GM08714 (cell line): ENCODE measurements around the gene TACR3.
"Not testable (repeated sequence)": the region's sequence is repeated elsewhere in the genome, so short reads cannot be mapped to it uniquely, and the experiment has no call there.

Experiments used
- H3K4me3 ChIP-seq: fragments of 200-500 bp; sonication (Bioruptor generic); 2 replicates; pipeline ENCODE4 v1.5.1; 2014; ENCODE audit warnings: mild to moderate bottlenecking, low read length, inconsistent platforms
- ZNF274 ChIP-seq: IDR thresholded peaks from 2 replicates; pipeline ENCODE4 v1.6.1; 2012; ENCODE audit warnings: mild to moderate bottlenecking, low read depth, low read length

The TACR3 gene

DNA sequence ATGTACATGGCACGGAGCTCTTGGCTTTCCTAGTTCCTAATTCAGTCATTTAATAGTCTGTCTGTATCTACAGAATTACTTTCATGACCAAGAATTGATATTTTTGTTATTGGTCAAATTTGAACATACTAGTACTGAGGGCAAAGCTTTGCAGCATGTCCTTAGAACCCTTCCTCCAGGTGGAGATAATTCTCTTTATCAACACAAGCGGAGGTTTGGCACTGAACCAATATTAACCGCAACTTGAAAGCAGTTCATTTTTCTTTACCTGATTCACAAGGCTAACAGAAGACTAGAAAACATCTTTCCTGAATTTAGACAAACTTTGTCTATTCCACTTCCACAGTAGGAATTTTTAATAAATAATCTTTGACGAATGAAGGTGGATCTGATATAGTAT, 73.8 kb downstream of the TACR3 start:
- H3K4me3 ChIP-seq, result no peak overlapping the region
- TF ChIP-seq ZNF274, result no peak

DNA sequence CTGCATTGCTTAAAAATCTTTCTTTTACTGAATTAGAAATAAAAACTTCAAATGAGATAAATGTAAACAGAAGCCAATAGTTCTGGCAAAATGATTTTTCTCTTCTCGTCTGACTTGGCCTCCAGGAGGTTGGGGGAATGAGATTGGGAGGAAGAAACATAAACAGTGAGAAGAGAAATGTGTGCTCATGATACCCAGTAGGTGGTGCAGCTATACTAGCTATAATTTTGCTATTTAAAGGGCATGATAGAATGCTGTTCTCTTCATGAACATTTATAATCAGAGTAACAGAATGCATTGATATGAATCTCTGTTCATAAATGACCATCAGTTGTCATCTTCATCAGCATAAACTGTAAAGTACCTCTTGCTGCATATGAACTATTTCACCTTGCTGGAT, 85.5 kb downstream of the TACR3 start:
- no peak for TF ChIP-seq ZNF274
- H3K4me3 ChIP-seq, result no peak overlapping the region

DNA sequence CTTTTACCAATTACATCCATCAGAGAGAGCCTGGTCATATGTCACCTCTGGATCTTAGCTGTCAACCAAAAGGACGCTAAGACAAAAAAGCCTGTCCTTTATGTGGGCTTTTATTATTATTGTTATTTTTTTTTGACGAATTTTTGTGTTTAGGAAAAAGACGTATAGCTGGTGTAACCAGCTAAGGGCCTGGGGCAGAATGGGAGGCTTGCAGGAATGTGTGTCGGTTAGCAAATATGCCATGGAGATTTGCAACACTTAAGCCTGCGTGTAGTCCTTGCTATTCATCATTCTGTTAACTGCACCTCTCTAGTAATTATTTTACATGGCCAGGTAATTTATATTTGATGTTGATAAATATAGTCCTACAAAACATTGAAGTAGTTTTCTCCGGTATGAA, 93.5 kb downstream of the TACR3 start:
- H3K4me3 ChIP-seq, result no peak overlapping the region
- no peak for TF ChIP-seq ZNF274

DNA sequence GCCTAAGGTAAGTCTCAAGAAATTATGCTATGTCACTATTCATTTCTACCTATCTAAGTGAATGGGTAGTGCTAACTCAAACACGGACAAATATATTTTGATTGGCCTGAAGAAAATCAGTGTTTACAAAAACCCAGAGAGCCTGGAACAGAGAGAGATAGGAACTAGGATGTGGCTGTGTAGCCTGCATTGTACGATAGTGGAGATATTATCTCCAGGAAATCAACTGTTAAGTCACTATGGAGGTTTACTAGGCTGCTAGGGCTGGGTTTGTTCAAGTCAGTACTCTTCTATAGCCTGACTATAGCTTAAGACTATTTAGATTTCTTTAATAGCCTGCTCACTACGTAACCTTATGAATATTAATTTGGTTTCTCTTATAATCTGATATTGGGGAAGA, 127.9 kb downstream of the TACR3 start:
- no peak for TF ChIP-seq ZNF274

DNA sequence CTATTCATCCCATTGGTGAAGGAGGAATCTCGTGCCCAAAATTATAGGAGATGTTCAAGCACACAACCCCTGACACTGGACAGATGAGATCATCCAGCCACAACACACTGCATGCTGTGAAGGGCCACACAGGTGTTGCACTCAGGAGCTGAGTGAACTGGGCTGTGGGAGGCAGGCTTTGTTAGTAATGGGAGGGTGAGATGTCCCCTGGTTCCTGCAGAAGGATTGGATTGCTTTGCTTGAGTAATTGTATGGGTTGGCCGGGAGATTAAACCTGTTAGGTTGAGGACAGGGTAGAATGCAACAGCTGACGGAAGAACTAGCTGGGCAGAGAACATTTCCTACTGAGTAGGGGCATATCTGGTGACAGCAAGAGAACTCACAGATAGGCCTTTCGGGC, 152.2 kb downstream of the TACR3 start:
- no peak overlapping the region for H3K4me3 ChIP-seq
- no peak for TF ChIP-seq ZNF274

More for the DNA sequence above, 127.9 kb downstream of the TACR3 start:
- no peak overlapping the region for H3K4me3 ChIP-seq

DNA sequence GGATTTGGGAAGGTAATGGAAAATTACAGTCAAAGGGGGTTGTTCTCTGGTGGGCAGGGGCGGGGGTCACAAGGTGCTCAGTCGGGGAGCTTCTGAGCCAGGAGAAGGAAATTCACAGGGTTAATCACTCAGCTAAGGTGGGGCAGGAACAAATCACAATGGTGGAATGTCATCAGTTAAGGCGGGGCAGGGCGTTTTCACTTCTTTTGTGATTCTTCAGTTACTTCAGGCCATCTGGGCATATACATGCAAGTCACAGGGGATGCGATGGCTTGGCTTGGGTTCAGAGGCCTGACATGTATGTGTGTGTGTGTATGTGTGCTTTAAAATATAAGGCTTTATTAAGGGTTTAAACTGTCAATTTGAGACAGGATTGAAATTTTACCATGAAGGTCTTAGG, 160.6 kb downstream of the TACR3 start:
- not testable (repeated sequence) for H3K4me3 ChIP-seq
